PFSK-1 (cell line): Measurements from ENCODE around the gene PIK3CB. TPM values are rescaled to one million over a fixed set of nuclear protein-coding genes. Genes with fewer than 3 reads are reported as not detected.
A peak's percentile ranks its signal among the peaks of the same experiment; 100 is the strongest.

Experiments
- FOXP2 ChIP-seq: optimal IDR thresholded peaks from 2 replicates; pipeline ENCODE3; 2011; ENCODE audit warnings: borderline replicate concordance, control low read depth, inconsistent platforms; ENCODE audit not compliant: insufficient read depth; ENCODE audit errors: extremely low read length, extremely low read depth
- POLR2AphosphoS5 ChIP-seq: IDR thresholded peaks from 2 replicates; pipeline ENCODE4 v1.6.1; 2012; ENCODE audit warnings: low read depth, mild to moderate bottlenecking, control low read depth, low read length, moderate library complexity
- REST ChIP-seq, 2 experiments: IDR thresholded peaks; 2 replicates each; pipeline versions ENCODE4 v1.6.1 to v1.8.0; 2011 to 2012; ENCODE audit warnings: low read depth in 2 of 2, low read length in 2 of 2, control low read depth in 1 of 2, inconsistent platforms in 1 of 2, mild to moderate bottlenecking in 1 of 2, moderate library complexity in 1 of 2; ENCODE audit not compliant: insufficient read depth in 1 of 2
- SIN3A ChIP-seq: IDR thresholded peaks from 2 replicates; pipeline ENCODE4 v1.6.1; 2012; ENCODE audit warnings: mild to moderate bottlenecking, low read length, moderate library complexity, borderline replicate concordance; ENCODE audit not compliant: insufficient read depth
- TAF1 ChIP-seq: IDR thresholded peaks from 2 replicates; pipeline ENCODE4 v1.6.1; 2012; ENCODE audit warnings: low read length, control low read depth, borderline replicate concordance; ENCODE audit not compliant: insufficient read depth
- polyA plus RNA-seq: library from polyadenylated mRNA; unstranded; fragments of >200 nt; gene quantifications from one replicate; pipeline ENCODE4 v1.2.1, GENCODE V29; 2012; ENCODE audit warnings: low read depth, missing spikeins; ENCODE audit not compliant: insufficient read length

Gene PIK3CB
- 5.4 TPM for polyA plus RNA-seq

GRCh38 chr3:138834596-138835396 lies at the start of gene PIK3CB:
PIK3CB (minus strand) TSS chr3:138834928; CDS start chr3:138759343, 75,585 bp downstream.
- TF ChIP-seq REST (IDR thresholded peaks at IDR 0.05; ENCODE audit: insufficient read depth in 1 of 2, low read depth in 2 of 2, low read length in 2 of 2), result no peak
- TF ChIP-seq SIN3A, result no peak
- TF ChIP-seq POLR2AphosphoS5, result peak; percentile 54
- TF ChIP-seq TAF1, result peak; percentile 54; the same call in 1 of the 2 replicates
- no peak for TF ChIP-seq FOXP2

GRCh38 chr3:138881233-138881632 lies 46.5 kb upstream of the PIK3CB start:
- TF ChIP-seq TAF1, result no peak
- no peak for TF ChIP-seq POLR2AphosphoS5
- TF ChIP-seq FOXP2, result no peak
- no peak for TF ChIP-seq REST (IDR thresholded peaks at IDR 0.05; ENCODE audit: insufficient read depth in 1 of 2, low read depth in 2 of 2, low read length in 2 of 2)
- no peak for TF ChIP-seq SIN3A

- no peak for TF ChIP-seq SIN3A
- TF ChIP-seq REST (IDR thresholded peaks at IDR 0.05; ENCODE audit: insufficient read depth in 1 of 2, low read depth in 2 of 2, low read length in 2 of 2), result no peak
- TF ChIP-seq POLR2AphosphoS5, result no peak
- no peak for TF ChIP-seq TAF1
- TF ChIP-seq FOXP2, result no peak
These were observed 45.0 kb upstream of the PIK3CB start for GRCh38 chr3:138879541-138880380.

- no peak for TF ChIP-seq FOXP2
- no peak for TF ChIP-seq TAF1
- TF ChIP-seq SIN3A, result no peak
- no peak for TF ChIP-seq POLR2AphosphoS5
- no peak for TF ChIP-seq REST (IDR thresholded peaks at IDR 0.05; ENCODE audit: insufficient read depth in 1 of 2, low read depth in 2 of 2, low read length in 2 of 2)
These were observed 42.5 kb upstream of the PIK3CB start for GRCh38 chr3:138877226-138877625.
